Endothelial cell of umbilical vein (primary cell): ENCODE results near the gene TANGO2. TPM values are rescaled to one million over a fixed set of nuclear protein-coding genes. Genes with fewer than 3 reads are reported as not detected.

Experiments
- BruUV-seq: library from RNA; stranded (reverse); fragments of 400-500 nt; replicated peaks from 2 replicates; lab custom pipeline; 2021; lab: Mats Ljungman, UMichigan
- CTCF ChIA-PET: fragments of 300-600, 350-600 bp; sonication (Branson Sonifier 250); formaldehyde crosslinking; loops from one replicate; lab custom pipeline; 2021; ENCODE audit warnings: antibody characterized with exemption, inconsistent platforms; lab: Charles Lee
- POLR2A ChIA-PET: fragments of 300-600, 350-600 bp; sonication (Branson Sonifier 250); formaldehyde crosslinking; loops from one replicate; lab custom pipeline; 2021; ENCODE audit warnings: antibody characterized with exemption, inconsistent platforms; lab: Charles Lee
- DNase-seq: peaks from one replicate; pipeline ENCODE4 v3.0.0-alpha.2; 2011; ENCODE audit warnings: low read depth, low spot score
- FAIRE-seq: peaks from 2 replicates; lab custom pipeline; 2011; peaks lifted over from hg19 to GRCh38; lab: Jason Lieb, UNC
- H2AFZ ChIP-seq: 2 replicates; pipeline ENCODE4 v1.6.0; 2012; ENCODE audit warnings: low read depth, low read length, control low read depth, inconsistent platforms
- H3K27ac ChIP-seq: 2 replicates; pipeline ENCODE4 v1.5.1; 2011; ENCODE audit warnings: low read depth, mild to moderate bottlenecking, control low read depth, low read length, moderate library complexity; ENCODE audit not compliant: insufficient read depth
- H3K27me3 ChIP-seq, 2 experiments: 2 replicates each; pipeline versions ENCODE4 v1.6.0 to v1.6.1; 2011; ENCODE audit warnings: low read length in 2 of 2, mixed read lengths in 1 of 2; ENCODE audit not compliant: control insufficient read depth in 2 of 2, insufficient read depth in 2 of 2
- H3K36me3 ChIP-seq, 2 experiments: 2 replicates in 1 of 2; 3 replicates in 1 of 2; pipeline ENCODE4 v1.5.1; 2011; ENCODE audit warnings: low read length in 2 of 2, mild to moderate bottlenecking in 1 of 2, moderate library complexity in 1 of 2; ENCODE audit not compliant: control insufficient read depth in 2 of 2, insufficient read depth in 2 of 2; ENCODE audit errors: extremely low read depth in 1 of 2
- H3K4me1 ChIP-seq: 3 replicates; pipeline ENCODE4 v1.5.1; 2011; ENCODE audit warnings: mild to moderate bottlenecking, low read length; ENCODE audit not compliant: control insufficient read depth, insufficient read depth; ENCODE audit errors: extremely low read depth
- H3K4me2 ChIP-seq: 2 replicates; pipeline ENCODE4 v1.6.1; 2011; ENCODE audit warnings: low read length, control low read depth, mixed read lengths; ENCODE audit not compliant: insufficient read depth
- H3K4me3 ChIP-seq, 3 experiments: fragments of 200-600 bp in 1 of 3; sonication (generic), shearing (Covaris generic) in 1 of 3; replicated peaks in 1 of 3; 2 replicates each; pipeline ENCODE4 v1.5.1; 2011 to 2016; ENCODE audit warnings: control low read depth in 3 of 3, low read length in 3 of 3, mild to moderate bottlenecking in 2 of 3, inconsistent platforms in 1 of 3, low read depth in 1 of 3, moderate library complexity in 1 of 3; ENCODE audit not compliant: insufficient read depth in 1 of 3
- H3K79me2 ChIP-seq: 2 replicates; pipeline ENCODE4 v1.6.0; 2012; ENCODE audit warnings: low read length, inconsistent platforms; ENCODE audit not compliant: control insufficient read depth, insufficient read depth
- H3K9ac ChIP-seq: replicated peaks from 2 replicates; pipeline ENCODE3; 2011; ENCODE audit warnings: low read length, control low read depth; ENCODE audit not compliant: insufficient read depth; ENCODE audit errors: extremely low read depth
- H3K9me1 ChIP-seq: replicated peaks from 3 replicates; pipeline ENCODE4 v1.6.0; 2011; ENCODE audit warnings: mild to moderate bottlenecking, low read length; ENCODE audit not compliant: control insufficient read depth, insufficient read depth; ENCODE audit errors: extremely low read depth
- H3K9me3 ChIP-seq: replicated peaks from 2 replicates; pipeline ENCODE4 v1.5.1; 2012; ENCODE audit warnings: low read length, inconsistent platforms; ENCODE audit not compliant: control insufficient read depth, insufficient read depth
- H4K20me1 ChIP-seq: replicated peaks from 2 replicates; pipeline ENCODE3; 2011; ENCODE audit warnings: mild to moderate bottlenecking, low read length; ENCODE audit not compliant: control insufficient read depth, insufficient read depth; ENCODE audit errors: extremely low read depth
- CTCF ChIP-seq, 2 donors: IDR thresholded peaks; 1 replicate in 1 of 2; 2 replicates in 1 of 2; pipeline ENCODE4 v1.5.1; 2011; ENCODE audit warnings: low read length in 2 of 2, mild to moderate bottlenecking in 2 of 2, moderate library complexity in 2 of 2, control low read depth in 1 of 2, inconsistent platforms in 1 of 2, low read depth in 1 of 2; ENCODE audit not compliant: insufficient read depth in 1 of 2; ENCODE audit errors: extremely low read depth in 1 of 2
- JUN ChIP-seq: IDR thresholded peaks from 2 replicates; pipeline ENCODE4 v1.6.1; 2011; ENCODE audit warnings: borderline replicate concordance, low read depth; ENCODE audit not compliant: insufficient read length, insufficient read depth
- POLR2A ChIP-seq: IDR thresholded peaks from 2 replicates; pipeline ENCODE4 v1.6.1; 2012; ENCODE audit warnings: low read depth, mild to moderate bottlenecking, control low read depth, low read length
- POLR2AphosphoS5 ChIP-seq: IDR thresholded peaks from 2 replicates; pipeline ENCODE4 v1.6.1; 2012; ENCODE audit warnings: low read depth, mild to moderate bottlenecking, control low read depth, low read length, moderate library complexity; ENCODE audit not compliant: insufficient read depth
- dilution Hi-C: fragments of 300-500 bp; cut with MboI; formaldehyde crosslinking; loops from one replicate; pipeline ENCODE4 v1.15.0; 2019; ENCODE audit warnings: low sequenced_read_pairs; ENCODE audit not compliant: extremely low pct_ligation_motif_present
- intact Hi-C: fragments of 100-400 bp; cut with micrococcal nuclease; formaldehyde crosslinking; loops from one replicate; pipeline ENCODE4 v1.10.0; 2022
- polyA plus RNA-seq, 4 experiments: library from polyadenylated mRNA; depleted of rRNA in 3 of 4; stranded (reverse) in 3 of 4; unstranded in 1 of 4; fragments of >200 nt; gene quantifications; 2 replicates each; pipeline versions ENCODE4 v1.2.1 to v1.2.3, GENCODE V29; 2011 to 2012; ENCODE audit warnings: missing spikeins in 1 of 4
- total RNA-seq: library from RNA; stranded (reverse); gene quantifications from 2 replicates; pipeline ENCODE4 v1.2.3, GENCODE V29; 2021

TANGO2 gene
- total and polyA plus RNA-seq, 2 donors (not counting 3 experiments of a cell fraction or from before 2014, with no cell fraction given): 40.0 to 49.3 TPM

GRCh38 chr22:20111689-20112622 is 91.0 kb downstream of the TANGO2 start:
- intact Hi-C loops (no loop called here), dilution Hi-C loops (no loop called here)
- no peak for FAIRE-seq
- DNase-seq: no peak
- H3K9ac ChIP-seq: no peak overlapping the region
- H3K4me3 ChIP-seq: no peak overlapping the region
- H3K36me3 ChIP-seq: peaks cover 13 to 53% of the 10 kb centered on the region in 2 experiments
- peaks cover 23% of the 10 kb centered on the region for H3K79me2 ChIP-seq
- no peak overlapping the region for H3K27ac ChIP-seq
- no peak overlapping the region for H3K4me2 ChIP-seq
- CTCF ChIA-PET: interaction anchor here (1.5 kb wide), 1 partner anchor 90 kb away, joined by 3 read pairs; no protein-coding TSS in a partner anchor
- no peak overlapping the region for H2AFZ ChIP-seq
- H3K9me1 ChIP-seq: no peaks in the 10 kb centered on the region
- H3K4me1 ChIP-seq: peaks cover 8% of the 10 kb centered on the region
- POLR2A ChIA-PET: no interaction called here
- H3K9me3 ChIP-seq: no peaks in the 10 kb centered on the region
- no peaks in the 10 kb centered on the region for H3K27me3 ChIP-seq
- TF ChIP-seq CTCF (IDR thresholded peaks at IDR 0.05; ENCODE audit: extremely low read depth in 1 of 2, insufficient read depth in 1 of 2, low read depth in 1 of 2, low read length in 2 of 2) (no peak), POLR2A (no peak), JUN (no peak), POLR2AphosphoS5 (peak; percentile 16)
- no peaks in the 10 kb centered on the region for H4K20me1 ChIP-seq
- no TSS peak for BruUV-seq
